Measurements from ENCODE around the gene LGALS8. TPM values are rescaled to one million over a fixed set of nuclear protein-coding genes. Genes with fewer than 3 reads are reported as not detected.

The LGALS8 gene
- total RNA-seq, 1 experiment from 2014 or later = 30.7 TPM

- BruUV-seq (replicated peaks) = no TSS peak
- no peaks in the 10 kb centered on the region for H3K9me2 ChIP-seq (ENCODE audit: insufficient read depth)
- H3K9me3 ChIP-seq (ENCODE audit: control insufficient read depth in 1 of 2, insufficient read depth in 1 of 2, low read depth in 1 of 2, low read length in 2 of 2) = no peaks in the 10 kb centered on the region
- no peaks in the 10 kb centered on the region for H3K27me3 ChIP-seq (ENCODE audit: insufficient read depth, low read length)
- no peaks in the 10 kb centered on the region for H3K36me3 ChIP-seq (ENCODE audit: control insufficient read depth in 1 of 2, insufficient read depth in 2 of 2, low read length in 2 of 2)
- intact Hi-C loops (cut with micrococcal nuclease) = no loop called here
- no peak overlapping the region for H3K27ac ChIP-seq (ENCODE audit: low read depth, low read length)
- no peak overlapping the region for H3K4me3 ChIP-seq (replicated peaks in 1 of 2; ENCODE audit: low read depth in 1 of 2, low read length in 2 of 2)
- H3K9ac ChIP-seq (ENCODE audit: low read length) = no peak overlapping the region
- H3K4me1 ChIP-seq (ENCODE audit: control insufficient read depth in 1 of 2, insufficient read depth in 2 of 2, low read length in 2 of 2) = peaks cover 0 to 6% of the 10 kb centered on the region in 2 experiments; a peak in 1 of 4 replicates
- H2AFZ ChIP-seq (ENCODE audit: low read depth, low read length, poor library complexity, severe bottlenecking) = no peak overlapping the region
- peak; percentile 76 for ATAC-seq
- DNase-seq (ENCODE audit: low read depth, low spot score) = no peak
- no peaks in the 10 kb centered on the region for H3K79me2 ChIP-seq (ENCODE audit: insufficient read depth, low read length)
- ChIA-PET CTCF (interaction anchor here (1.0 kb wide), 1 partner anchor 36 kb away, joined by 3 read pairs; no protein-coding TSS in a partner anchor), RAD21 (ENCODE audit: low non-redundant PET in 1 of 2, low total read pairs in 2 of 2, uncharacterized antibody in 2 of 2, unreplicated experiment in 2 of 2) (no interaction called here), POLR2A (interaction anchor here (0.8 kb wide), 1 partner anchor 44 kb away, joined by 3 read pairs; no protein-coding TSS in a partner anchor)
- no peaks in the 10 kb centered on the region for H4K20me1 ChIP-seq (ENCODE audit: insufficient read depth)
- H3K4me2 ChIP-seq (ENCODE audit: low read length) = no peak overlapping the region
- no peak for TF ChIP-seq RAD21 (IDR thresholded peaks at IDR 0.05; ENCODE audit: low read depth)
- TF ChIP-seq FOSL1 (IDR thresholded peaks at IDR 0.05; ENCODE audit: low read depth) = no peak
- TF ChIP-seq ZFX (IDR thresholded peaks at IDR 0.05) = no peak
- no peak for TF ChIP-seq POLR2A (IDR thresholded peaks at IDR 0.05; ENCODE audit: borderline replicate concordance, extremely low read depth, insufficient read depth, insufficient read length)
- TF ChIP-seq CBX3 (IDR thresholded peaks at IDR 0.05; ENCODE audit: low read depth) = no peak
- TF ChIP-seq EZH2 (IDR thresholded peaks at IDR 0.05) = no peak
- TF ChIP-seq SIN3A (IDR thresholded peaks at IDR 0.05; ENCODE audit: low read depth) = no peak
- TF ChIP-seq JUND (IDR thresholded peaks at IDR 0.05) = no peak
- no peak for TF ChIP-seq ELF1 (IDR thresholded peaks at IDR 0.05; ENCODE audit: borderline replicate concordance, low read depth)
- TF ChIP-seq EGR1 (IDR thresholded peaks at IDR 0.05; ENCODE audit: low read depth) = no peak
- no peak for TF ChIP-seq ZBTB33 (IDR thresholded peaks at IDR 0.05; ENCODE audit: extremely low read depth, insufficient replicate concordance, low read length)
- no peak for TF ChIP-seq POLR2AphosphoS5 (IDR thresholded peaks at IDR 0.05; ENCODE audit: low read depth, low read length)
- TF ChIP-seq ZNF274 (IDR thresholded peaks at IDR 0.05; ENCODE audit: low read depth, low read length) = no peak
- no peak for TF ChIP-seq SP1 (IDR thresholded peaks at IDR 0.05; ENCODE audit: low read depth)
- TF ChIP-seq CTCF (IDR thresholded peaks at IDR 0.05 in 2 of 3, conservative IDR thresholded peaks at IDR 0.05 in 1 of 3; ENCODE audit: borderline replicate concordance in 1 of 3, insufficient read depth in 1 of 3, low read depth in 2 of 3, low read length in 2 of 3) = no peak
- TF ChIP-seq REST (IDR thresholded peaks at IDR 0.05; ENCODE audit: low read depth) = no peak
- no peak for TF ChIP-seq YY1 (IDR thresholded peaks at IDR 0.05; ENCODE audit: extremely low read depth, insufficient replicate concordance, low read depth, low read length)
These were observed 28.2 kb upstream of the LGALS8 start for GRCh38 chr1:236495467-236496112.
